ENCODE data around the gene CDH4. TPM values are rescaled to one million over a fixed set of nuclear protein-coding genes. Genes with fewer than 3 reads are reported as not detected.

Gene CDH4
- total RNA-seq, 1 donor from 2014 or later, result 0.99 TPM

- Mint-ChIP-seq H3K27me3 (ENCODE audit: low read depth) (peaks cover 15% of the 10 kb centered on the region), H3K9me3 (ENCODE audit: low read depth) (peaks cover 2% of the 10 kb centered on the region), H3K27ac (ENCODE audit: unreplicated experiment) (no peak overlapping the region), H3K4me3 (ENCODE audit: unreplicated experiment) (no peak overlapping the region), H3K4me1 (ENCODE audit: low read depth) (no peaks in the 10 kb centered on the region), H3K36me3 (ENCODE audit: low read depth) (no peaks in the 10 kb centered on the region)
- DNase-seq (ENCODE audit: low spot score), result peak; percentile 76
- TF ChIP-seq CTCF (IDR thresholded peaks at IDR 0.05), result no peak
Measured at GRCh38 chr20:61847986-61848385, 595.9 kb downstream of the CDH4 start.

- Mint-ChIP-seq H3K36me3 (ENCODE audit: low read depth) (no peaks in the 10 kb centered on the region), H3K9me3 (ENCODE audit: low read depth) (peaks cover 2% of the 10 kb centered on the region), H3K27me3 (ENCODE audit: low read depth) (peaks cover 15% of the 10 kb centered on the region), H3K4me1 (ENCODE audit: low read depth) (no peaks in the 10 kb centered on the region), H3K27ac (ENCODE audit: unreplicated experiment) (no peak overlapping the region), H3K4me3 (ENCODE audit: unreplicated experiment) (no peak overlapping the region)
- no peak for DNase-seq (ENCODE audit: low spot score)
- TF ChIP-seq CTCF (IDR thresholded peaks at IDR 0.05), result no peak
Measured at GRCh38 chr20:61848851-61849250, 596.8 kb downstream of the CDH4 start.

GRCh38 chr20:61849376-61849775 is 597.3 kb downstream of the CDH4 start:
- TF ChIP-seq CTCF (IDR thresholded peaks at IDR 0.05), result no peak
- Mint-ChIP-seq H3K27me3 (ENCODE audit: low read depth) (peaks cover 13% of the 10 kb centered on the region), H3K4me1 (ENCODE audit: low read depth) (no peaks in the 10 kb centered on the region), H3K4me3 (ENCODE audit: unreplicated experiment) (no peak overlapping the region), H3K36me3 (ENCODE audit: low read depth) (no peaks in the 10 kb centered on the region), H3K9me3 (ENCODE audit: low read depth) (peaks cover 2% of the 10 kb centered on the region), H3K27ac (ENCODE audit: unreplicated experiment) (no peak overlapping the region)
- DNase-seq (ENCODE audit: low spot score), result peak; percentile 82

GRCh38 chr20:61849822-61850221 is 597.8 kb downstream of the CDH4 start:
- DNase-seq (ENCODE audit: low spot score), result peak; percentile 52
- no peak for TF ChIP-seq CTCF (IDR thresholded peaks at IDR 0.05)
- Mint-ChIP-seq H3K36me3 (ENCODE audit: low read depth) (no peaks in the 10 kb centered on the region), H3K27ac (ENCODE audit: unreplicated experiment) (no peak overlapping the region), H3K27me3 (ENCODE audit: low read depth) (peaks cover 11% of the 10 kb centered on the region), H3K4me3 (ENCODE audit: unreplicated experiment) (no peak overlapping the region), H3K9me3 (ENCODE audit: low read depth) (peaks cover 2% of the 10 kb centered on the region), H3K4me1 (ENCODE audit: low read depth) (no peaks in the 10 kb centered on the region)

- Mint-ChIP-seq H3K9me3 (ENCODE audit: low read depth) (peaks cover 2% of the 10 kb centered on the region), H3K4me3 (ENCODE audit: unreplicated experiment) (no peak overlapping the region), H3K27me3 (ENCODE audit: low read depth) (peaks cover 11% of the 10 kb centered on the region), H3K4me1 (ENCODE audit: low read depth) (no peaks in the 10 kb centered on the region), H3K27ac (ENCODE audit: unreplicated experiment) (no peak overlapping the region), H3K36me3 (ENCODE audit: low read depth) (no peaks in the 10 kb centered on the region)
- peak; percentile 65 for DNase-seq (ENCODE audit: low spot score)
- TF ChIP-seq CTCF (IDR thresholded peaks at IDR 0.05), result no peak
Measured at GRCh38 chr20:61850457-61850856, 598.4 kb downstream of the CDH4 start.
